Measurements from ENCODE around the gene FAM13B.

FAM13B gene

DNA sequence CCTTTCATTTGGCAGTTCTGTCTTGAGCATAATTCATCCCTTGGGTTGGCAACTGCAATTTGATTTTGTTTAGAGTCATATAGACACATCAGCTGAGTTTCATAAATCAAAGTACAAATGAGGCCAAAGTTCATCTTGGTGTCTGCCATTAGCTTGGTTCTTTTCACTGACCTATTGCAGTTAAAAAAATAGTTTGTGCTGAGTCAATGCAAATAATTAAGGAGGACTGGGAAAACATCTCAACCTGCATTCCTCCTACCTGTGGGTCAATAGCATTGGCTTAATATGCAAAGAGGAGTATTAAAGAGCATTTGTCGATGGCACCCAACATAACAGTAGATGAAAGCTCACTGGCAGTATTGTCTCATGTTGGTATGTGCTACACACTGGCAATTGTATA is 142.0 kb downstream of the FAM13B start:
- no peak for DNase-seq

DNA sequence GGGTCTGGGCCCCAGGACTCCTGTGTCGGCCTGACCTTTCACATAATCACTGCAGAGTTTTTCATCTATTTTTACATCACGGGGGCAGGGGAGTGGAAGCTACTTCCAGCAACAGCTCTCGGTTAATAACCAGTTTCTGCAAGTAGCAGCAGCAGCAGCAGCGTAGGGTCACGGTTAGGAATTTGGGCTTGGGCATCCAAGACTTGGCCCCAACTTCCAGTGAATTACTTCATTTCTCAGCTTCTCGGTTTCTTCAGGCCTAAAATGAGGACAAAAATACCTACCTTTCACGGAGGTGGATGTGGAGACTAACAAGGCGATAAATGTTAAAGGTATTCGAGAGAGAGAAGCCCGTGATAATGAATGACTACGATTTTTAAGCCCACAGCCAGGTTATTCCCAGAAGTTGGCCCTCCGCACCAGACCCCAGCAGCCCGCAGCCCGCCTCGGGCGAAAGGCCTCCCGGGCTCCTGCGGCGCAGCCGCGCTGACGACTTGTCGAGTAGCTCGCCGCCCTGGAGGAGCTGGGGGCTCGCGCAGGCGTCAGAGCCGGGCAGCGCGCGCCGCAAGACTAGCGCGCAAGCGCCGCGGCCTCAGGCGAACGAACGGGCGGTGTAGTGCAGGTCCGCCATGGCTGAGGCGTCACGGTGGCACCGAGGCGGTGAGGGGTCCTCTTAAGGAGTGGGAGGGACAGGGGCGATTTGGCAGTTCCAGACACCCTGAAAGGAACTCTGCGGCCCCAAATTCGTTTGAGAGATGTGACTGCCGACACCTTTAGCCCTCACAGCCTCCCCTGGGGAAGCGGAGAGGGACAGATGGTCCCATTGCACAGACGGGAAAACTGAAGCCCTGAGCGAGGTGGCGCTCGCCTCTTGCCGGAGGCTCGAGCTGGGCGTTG is 143.8 kb downstream of the FAM13B start, which contains the start of gene PKD2L2:
Gene PKD2L2, plus strand, starts transcription at position 595 of the 897 bp plus-strand sequence. Its CDS starts 35 bp downstream, at position 630.
- DNase-seq, result peak; percentile 67

DNA sequence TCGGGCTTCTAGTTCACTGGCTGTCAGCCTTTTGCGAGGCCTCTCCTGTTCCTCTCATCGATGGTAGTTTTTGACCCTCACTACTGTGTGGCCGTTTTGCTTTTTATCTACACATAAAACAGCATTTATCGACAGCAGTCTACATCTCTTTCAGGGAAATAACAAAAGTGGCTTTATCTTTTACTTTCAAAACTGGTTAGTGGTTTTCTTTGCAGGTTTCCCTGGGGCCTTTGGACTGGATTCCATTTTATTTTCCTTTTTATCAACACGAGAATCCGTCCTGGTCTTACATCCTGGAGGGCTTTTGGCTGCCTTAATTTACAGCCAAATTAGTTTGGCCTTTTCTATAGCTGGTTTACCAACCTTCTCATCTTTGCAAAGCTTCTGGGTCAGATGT is 144.4 kb downstream of the FAM13B start:
- DNase-seq, result no peak

All from NCI-H82 (cell line).